Fibroblast of lung (primary cell): Measurements from ENCODE around the gene STOX2. TPM values are rescaled to one million over a fixed set of nuclear protein-coding genes. Genes with fewer than 3 reads are reported as not detected.

Experiments used
- DNase-seq, 2 donors: peaks; one replicate each; pipeline versions ENCODE4 v3.0.0 to v3.0.0-alpha.2; 2010; ENCODE audit warnings: low read depth in 2 of 2
- H2AFZ ChIP-seq: 2 replicates; pipeline ENCODE4 v1.5.1; 2012; ENCODE audit warnings: low read length, control low read depth, inconsistent platforms
- H3K27ac ChIP-seq: 2 replicates; pipeline ENCODE4 v1.5.1; 2011; ENCODE audit warnings: low read length, control low read depth; ENCODE audit not compliant: insufficient read depth
- H3K27me3 ChIP-seq: 2 replicates; pipeline ENCODE4 v1.5.1; 2011; ENCODE audit warnings: mild to moderate bottlenecking, low read length; ENCODE audit not compliant: control insufficient read depth, insufficient read depth
- H3K36me3 ChIP-seq: 2 replicates; pipeline ENCODE4 v1.5.1; 2011; ENCODE audit warnings: low read length; ENCODE audit not compliant: control insufficient read depth, insufficient read depth
- H3K4me1 ChIP-seq: 2 replicates; pipeline ENCODE4 v1.5.1; 2011; ENCODE audit warnings: low read length; ENCODE audit not compliant: control insufficient read depth, insufficient read depth; ENCODE audit errors: extremely low read depth
- H3K4me2 ChIP-seq: 2 replicates; pipeline ENCODE4 v1.5.1; 2011; ENCODE audit warnings: low read length, control low read depth; ENCODE audit not compliant: insufficient read depth; ENCODE audit errors: extremely low read depth
- H3K4me3 ChIP-seq, 4 experiments: fragments of 200-600 bp in 1 of 4; sonication (generic) in 1 of 4; replicated peaks in 1 of 4; 2 replicates each; pipeline ENCODE4 v1.5.1; 2011 to 2016; ENCODE audit warnings: low read length in 4 of 4, low read depth in 3 of 4, mild to moderate bottlenecking in 3 of 4, control low read depth in 2 of 4, inconsistent platforms in 1 of 4, mixed read lengths in 1 of 4; ENCODE audit not compliant: insufficient read depth in 1 of 4; ENCODE audit errors: control extremely low read depth in 1 of 4
- H3K79me2 ChIP-seq: 2 replicates; pipeline ENCODE4 v1.5.1; 2012; ENCODE audit warnings: mild to moderate bottlenecking, low read length, inconsistent platforms; ENCODE audit not compliant: control insufficient read depth, insufficient read depth
- H3K9ac ChIP-seq: 2 replicates; pipeline ENCODE4 v1.5.1; 2011; ENCODE audit warnings: mild to moderate bottlenecking, low read length, control low read depth; ENCODE audit not compliant: insufficient read depth
- H3K9me3 ChIP-seq: 2 replicates; pipeline ENCODE4 v1.5.1; 2012; ENCODE audit warnings: low read depth, low read length; ENCODE audit not compliant: control insufficient read depth, insufficient read depth
- H4K20me1 ChIP-seq: 2 replicates; pipeline ENCODE4 v1.5.1; 2011; ENCODE audit warnings: low read length; ENCODE audit not compliant: control insufficient read depth, insufficient read depth; ENCODE audit errors: extremely low read depth
- CTCF ChIP-seq, 2 donors: IDR thresholded peaks in 1 of 2; conservative IDR thresholded peaks in 1 of 2; 1 replicate in 1 of 2; 2 replicates in 1 of 2; pipeline ENCODE4 v1.5.1; 2011 to 2012; ENCODE audit warnings: low read length in 2 of 2, control low read depth in 1 of 2, inconsistent platforms in 1 of 2, low read depth in 1 of 2, mild to moderate bottlenecking in 1 of 2
- EZH2 ChIP-seq: IDR thresholded peaks from 2 replicates; pipeline ENCODE4 v1.5.1; 2012; ENCODE audit warnings: low read length, control low read depth, mild to moderate bottlenecking; ENCODE audit errors: missing control alignments
- polyA plus RNA-seq, 2 donors: library from polyadenylated mRNA; depleted of rRNA in 1 of 2; stranded (reverse) in 1 of 2; unstranded in 1 of 2; fragments of >200 nt; gene quantifications; 2 replicates each; pipeline ENCODE4 v1.2.1, GENCODE V29; 2011 to 2012; ENCODE audit warnings: missing spikeins in 1 of 2
- total RNA-seq: library from RNA; depleted of rRNA; stranded (reverse); fragments of >200 nt; gene quantifications from 2 replicates; pipeline ENCODE4 v1.2.1, GENCODE V29; 2014

Gene STOX2
- total and polyA plus RNA-seq, 2 donors (not counting 1 experiment from before 2014, with no cell fraction given) = 0.66 to 3.3 TPM

- no peaks in the 10 kb centered on the region for H3K27me3 ChIP-seq
- no peak overlapping the region for H3K27ac ChIP-seq
- no peak overlapping the region for H3K4me2 ChIP-seq
- DNase-seq = no peak
- H3K9me3 ChIP-seq = no peaks in the 10 kb centered on the region
- H3K79me2 ChIP-seq = no peaks in the 10 kb centered on the region
- no peaks in the 10 kb centered on the region for H3K36me3 ChIP-seq
- TF ChIP-seq EZH2 = no peak
- TF ChIP-seq CTCF (conservative IDR thresholded peaks at IDR 0.05 in 1 of 2, IDR thresholded peaks at IDR 0.05 in 1 of 2; ENCODE audit: low read depth in 1 of 2, low read length in 2 of 2) = no peak
- no peak overlapping the region for H3K4me3 ChIP-seq
- H2AFZ ChIP-seq = no peak overlapping the region
- no peaks in the 10 kb centered on the region for H4K20me1 ChIP-seq
- no peak overlapping the region for H3K9ac ChIP-seq
- peaks cover 2% of the 10 kb centered on the region for H3K4me1 ChIP-seq
Measured at GRCh38 chr4:184021389-184021788, 116.3 kb downstream of the STOX2 start.

GRCh38 chr4:184022679-184023383, 117.7 kb downstream of the STOX2 start:
- no peak for DNase-seq
- no peak overlapping the region for H3K9ac ChIP-seq
- H4K20me1 ChIP-seq = no peaks in the 10 kb centered on the region
- H3K4me2 ChIP-seq = no peak overlapping the region
- TF ChIP-seq CTCF (conservative IDR thresholded peaks at IDR 0.05 in 1 of 2, IDR thresholded peaks at IDR 0.05 in 1 of 2; ENCODE audit: low read depth in 1 of 2, low read length in 2 of 2) (no peak), EZH2 (no peak)
- peaks cover 2% of the 10 kb centered on the region for H3K4me1 ChIP-seq
- no peaks in the 10 kb centered on the region for H3K79me2 ChIP-seq
- H3K4me3 ChIP-seq = no peak overlapping the region
- H3K9me3 ChIP-seq = no peaks in the 10 kb centered on the region
- H3K27me3 ChIP-seq = no peaks in the 10 kb centered on the region
- no peak overlapping the region for H3K27ac ChIP-seq
- H2AFZ ChIP-seq = no peak overlapping the region
- no peaks in the 10 kb centered on the region for H3K36me3 ChIP-seq

GRCh38 chr4:184024637-184025036, 119.5 kb downstream of the STOX2 start:
- Histone ChIP-seq H3K9me3 (no peaks in the 10 kb centered on the region), H3K4me2 (no peak overlapping the region), H2AFZ (no peak overlapping the region), H3K27ac (no peak overlapping the region), H3K36me3 (no peaks in the 10 kb centered on the region), H3K79me2 (no peaks in the 10 kb centered on the region), H3K4me1 (no peaks in the 10 kb centered on the region), H3K27me3 (no peaks in the 10 kb centered on the region), H3K4me3 (no peak overlapping the region), H4K20me1 (no peaks in the 10 kb centered on the region), H3K9ac (no peak overlapping the region)
- TF ChIP-seq CTCF (conservative IDR thresholded peaks at IDR 0.05 in 1 of 2, IDR thresholded peaks at IDR 0.05 in 1 of 2; ENCODE audit: low read depth in 1 of 2, low read length in 2 of 2) (no peak), EZH2 (no peak)
- DNase-seq = no peak
